ENCODE results near the gene KCND3. TPM values are rescaled to one million over a fixed set of nuclear protein-coding genes. Genes with fewer than 3 reads are reported as not detected.

Gene KCND3
- total RNA-seq, 1 donor from 2014 or later, result 0.06 TPM

- Histone ChIP-seq H3F3A (ENCODE audit: low read depth) (no peaks in the 10 kb centered on the region), H3K27ac (no peak overlapping the region), H2AFZ (replicated peaks) (no peak overlapping the region), H3K79me2 (ENCODE audit: low read depth) (no peaks in the 10 kb centered on the region), H3K9me3 (ENCODE audit: low read depth) (no peaks in the 10 kb centered on the region), H4K20me1 (ENCODE audit: low read depth) (no peaks in the 10 kb centered on the region), H3K9ac (no peak overlapping the region), H3K4me1 (peaks cover 9% of the 10 kb centered on the region), H3K4me2 (no peak overlapping the region), H3K27me3 (no peaks in the 10 kb centered on the region), H3K36me3 (no peaks in the 10 kb centered on the region), H3K4me3 (no peak overlapping the region)
- Mint-ChIP-seq H3K4me3 (no peak overlapping the region), H3K27ac (no peak overlapping the region), H3K36me3 (no peaks in the 10 kb centered on the region), H3K27me3 (ENCODE audit: insufficient read depth, low read depth) (peaks cover 10% of the 10 kb centered on the region), H3K4me1 (no peaks in the 10 kb centered on the region), H3K9me3 (no peaks in the 10 kb centered on the region)
- TF ChIP-seq EZH2 (IDR thresholded peaks at IDR 0.05) (no peak), EZH2phosphoT487 (IDR thresholded peaks at IDR 0.05) (no peak), CTCF (IDR thresholded peaks at IDR 0.05) (no peak)
- DNase-seq (ENCODE audit: low spot score), result no peak
These were observed 161.5 kb downstream of the KCND3 start for GRCh38 chr1:111827946-111828345.

GRCh38 chr1:111826278-111826677, 163.2 kb downstream of the KCND3 start:
- H3K27ac ChIP-seq, result no peak overlapping the region
- H3K27me3 Mint-ChIP-seq (ENCODE audit: insufficient read depth, low read depth), result peaks cover 7% of the 10 kb centered on the region
- H3K36me3 ChIP-seq, result no peaks in the 10 kb centered on the region
- no peaks in the 10 kb centered on the region for H3K9me3 Mint-ChIP-seq
- no peaks in the 10 kb centered on the region for H3K36me3 Mint-ChIP-seq
- H2AFZ ChIP-seq (replicated peaks), result no peak overlapping the region
- H3K79me2 ChIP-seq (ENCODE audit: low read depth), result no peaks in the 10 kb centered on the region
- H3K27ac Mint-ChIP-seq, result no peak overlapping the region
- H4K20me1 ChIP-seq (ENCODE audit: low read depth), result no peaks in the 10 kb centered on the region
- no peaks in the 10 kb centered on the region for H3K9me3 ChIP-seq (ENCODE audit: low read depth)
- peaks cover 9% of the 10 kb centered on the region for H3K4me1 ChIP-seq
- H3K4me1 Mint-ChIP-seq, result no peaks in the 10 kb centered on the region
- H3K27me3 ChIP-seq, result no peaks in the 10 kb centered on the region
- no peak overlapping the region for H3K4me2 ChIP-seq
- no peak overlapping the region for H3K4me3 Mint-ChIP-seq
- H3K4me3 ChIP-seq, result no peak overlapping the region
- H3F3A ChIP-seq (ENCODE audit: low read depth), result no peaks in the 10 kb centered on the region
- no peak overlapping the region for H3K9ac ChIP-seq
- no peak for DNase-seq (ENCODE audit: low spot score)
- no peak for TF ChIP-seq EZH2phosphoT487 (IDR thresholded peaks at IDR 0.05)
- no peak for TF ChIP-seq CTCF (IDR thresholded peaks at IDR 0.05)
- no peak for TF ChIP-seq EZH2 (IDR thresholded peaks at IDR 0.05)

GRCh38 chr1:111825217-111825616, 164.3 kb downstream of the KCND3 start:
- H3K4me1 ChIP-seq, result peaks cover 9% of the 10 kb centered on the region
- no peak overlapping the region for H3K9ac ChIP-seq
- no peaks in the 10 kb centered on the region for H4K20me1 ChIP-seq (ENCODE audit: low read depth)
- H3K9me3 ChIP-seq (ENCODE audit: low read depth), result no peaks in the 10 kb centered on the region
- H3F3A ChIP-seq (ENCODE audit: low read depth), result no peaks in the 10 kb centered on the region
- Mint-ChIP-seq H3K27me3 (ENCODE audit: insufficient read depth, low read depth) (peaks cover 7% of the 10 kb centered on the region), H3K9me3 (no peaks in the 10 kb centered on the region), H3K4me3 (no peak overlapping the region), H3K27ac (no peak overlapping the region), H3K4me1 (no peaks in the 10 kb centered on the region), H3K36me3 (no peaks in the 10 kb centered on the region)
- TF ChIP-seq EZH2phosphoT487 (IDR thresholded peaks at IDR 0.05), result no peak
- no peak for TF ChIP-seq CTCF (IDR thresholded peaks at IDR 0.05)
- H3K36me3 ChIP-seq, result no peaks in the 10 kb centered on the region
- H3K79me2 ChIP-seq (ENCODE audit: low read depth), result no peaks in the 10 kb centered on the region
- no peak overlapping the region for H3K27ac ChIP-seq
- no peak overlapping the region for H3K4me3 ChIP-seq
- H3K27me3 ChIP-seq, result no peaks in the 10 kb centered on the region
- DNase-seq (ENCODE audit: low spot score), result no peak
- no peak overlapping the region for H3K4me2 ChIP-seq
- no peak overlapping the region for H2AFZ ChIP-seq (replicated peaks)

Measured in neural progenitor cell (in vitro differentiated cells).